GM19455 (cell line): ENCODE measurements around the gene FNDC3B.
A peak's percentile ranks its signal among the peaks of the same experiment; 100 is the strongest.

Experiments
- ATAC-seq: cut with Tn5 transposase; IDR thresholded peaks from one replicate; pipeline ENCODE4 v1.9.1; 2021; ENCODE audit not compliant: unreplicated experiment

FNDC3B gene

GRCh38 chr3:172072543-172072942, 33.2 kb downstream of the FNDC3B start:
- no peak for ATAC-seq

DNA sequence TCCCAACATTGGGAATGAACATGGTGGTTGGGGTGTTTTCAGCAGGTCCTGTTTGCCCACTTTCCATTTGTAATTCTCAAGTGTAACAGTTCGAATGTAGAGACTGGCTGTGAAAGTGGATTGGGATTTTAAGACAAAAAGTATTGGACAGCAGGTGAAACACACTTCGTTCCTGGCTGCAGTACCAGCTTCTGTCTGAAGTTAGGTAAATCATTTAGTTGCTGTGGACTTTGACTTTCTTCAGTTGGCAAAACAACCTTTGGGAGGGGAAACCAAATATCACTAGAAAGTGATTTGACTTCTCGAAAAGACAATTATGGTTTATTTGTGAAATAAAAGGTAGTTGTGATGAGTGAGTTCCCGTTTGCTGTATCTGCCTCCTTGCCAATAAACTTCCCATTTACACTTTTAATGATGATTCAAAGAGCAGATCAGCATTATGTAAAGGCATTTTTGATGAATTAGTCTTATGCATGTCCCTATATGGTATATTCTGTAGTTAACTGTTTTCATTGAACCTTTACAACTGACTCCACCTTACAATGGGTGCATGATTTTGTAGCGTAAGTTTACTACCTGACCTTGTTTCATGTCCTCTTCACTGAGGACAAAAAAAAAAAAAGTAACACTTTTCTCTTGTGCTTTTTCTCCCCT, 34.0 kb downstream of the FNDC3B start:
- no peak for ATAC-seq

DNA sequence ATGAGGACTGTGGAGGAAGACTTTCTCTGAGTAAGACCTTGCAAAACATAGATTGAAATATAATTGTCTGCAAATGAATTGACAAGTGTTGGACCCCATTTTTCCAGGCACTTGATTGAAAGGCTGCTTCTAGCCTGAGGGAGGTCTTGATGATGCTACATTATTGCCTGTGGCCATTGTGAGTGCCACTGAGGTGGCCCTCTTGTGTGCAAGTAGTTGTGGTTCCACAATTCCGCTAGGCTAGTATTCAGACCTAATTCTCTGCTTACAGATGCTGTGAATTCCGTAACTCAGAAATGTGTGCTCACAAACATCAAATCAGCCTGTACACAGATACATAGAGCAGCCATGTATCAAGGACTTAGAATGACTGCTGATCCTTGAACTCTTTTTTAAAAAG, 34.7 kb downstream of the FNDC3B start:
- ATAC-seq: no peak

GRCh38 chr3:172074586-172074985, 35.2 kb downstream of the FNDC3B start:
- ATAC-seq: no peak

DNA sequence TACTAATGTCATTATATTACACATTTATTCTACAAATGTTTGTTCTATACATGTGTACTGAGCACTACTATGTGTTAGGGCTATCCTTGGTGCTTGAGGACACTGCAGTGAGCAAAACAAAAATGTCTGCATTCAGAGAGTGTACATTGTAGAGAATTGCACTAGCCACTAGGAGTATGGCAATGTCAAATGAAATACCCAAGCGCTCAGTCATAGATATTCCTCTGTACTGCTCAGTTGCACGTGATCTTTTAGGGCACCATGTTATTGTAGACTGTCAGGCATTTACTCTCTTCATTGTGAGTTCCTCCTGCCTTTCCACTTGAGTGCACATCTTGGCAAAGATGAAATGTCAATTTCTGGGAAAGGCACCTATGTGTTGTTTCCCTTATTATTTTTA, 36.8 kb downstream of the FNDC3B start:
- no peak for ATAC-seq

DNA sequence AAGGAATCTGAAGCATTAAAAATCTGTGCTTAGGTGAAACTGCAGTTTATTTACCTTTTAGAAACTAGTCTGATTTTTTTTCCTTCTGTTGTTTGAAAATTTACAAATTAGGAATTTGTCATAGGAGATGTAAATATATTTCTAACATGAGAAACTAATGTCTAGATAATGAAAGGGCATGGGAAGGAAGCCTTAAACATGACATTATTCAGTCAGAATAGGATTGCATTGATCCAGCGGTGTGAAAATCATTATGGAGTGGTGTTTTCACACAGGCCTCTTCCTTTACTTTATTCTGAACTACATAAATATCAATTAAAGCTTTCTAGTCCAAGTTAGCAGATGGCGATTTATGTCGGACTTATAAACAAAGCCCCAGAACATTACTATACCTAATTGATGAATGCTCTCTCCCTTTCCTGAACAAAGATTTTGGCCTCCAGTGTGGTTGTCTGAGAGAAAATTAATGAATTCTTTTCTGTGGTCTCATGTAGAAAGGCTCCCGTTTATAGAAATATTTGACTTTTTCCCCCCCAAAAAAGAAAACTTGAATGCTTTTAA, 37.9 kb downstream of the FNDC3B start:
- ATAC-seq: no peak

GRCh38 chr3:172078244-172078643, 38.9 kb downstream of the FNDC3B start:
- no peak for ATAC-seq

- ATAC-seq: no peak
These were observed 39.3 kb downstream of the FNDC3B start for GRCh38 chr3:172078721-172079120.

GRCh38 chr3:172079326-172079976, 40.1 kb downstream of the FNDC3B start:
- ATAC-seq: no peak

DNA sequence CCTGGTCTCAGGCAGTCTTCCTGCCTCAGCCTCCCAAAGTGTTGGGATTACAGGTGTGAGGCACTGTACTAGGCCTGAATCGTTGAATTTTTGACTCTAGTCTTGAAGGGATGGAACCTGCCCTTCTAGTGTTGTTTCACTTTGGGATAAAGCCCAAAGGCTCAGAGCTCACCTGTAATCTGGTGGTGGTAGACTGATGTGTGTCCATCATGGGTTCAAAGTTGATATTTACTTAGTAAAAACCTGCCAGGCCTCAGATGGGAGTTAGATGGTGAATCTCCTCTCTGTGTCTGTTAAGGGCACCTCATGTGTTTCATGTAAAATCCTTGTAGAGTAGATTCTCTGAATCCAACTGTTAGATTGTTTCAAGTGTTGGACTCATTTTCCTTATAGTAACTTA, 41.1 kb downstream of the FNDC3B start:
- no peak for ATAC-seq

- no peak for ATAC-seq
These were observed 42.9 kb downstream of the FNDC3B start for GRCh38 chr3:172082269-172082668.

DNA sequence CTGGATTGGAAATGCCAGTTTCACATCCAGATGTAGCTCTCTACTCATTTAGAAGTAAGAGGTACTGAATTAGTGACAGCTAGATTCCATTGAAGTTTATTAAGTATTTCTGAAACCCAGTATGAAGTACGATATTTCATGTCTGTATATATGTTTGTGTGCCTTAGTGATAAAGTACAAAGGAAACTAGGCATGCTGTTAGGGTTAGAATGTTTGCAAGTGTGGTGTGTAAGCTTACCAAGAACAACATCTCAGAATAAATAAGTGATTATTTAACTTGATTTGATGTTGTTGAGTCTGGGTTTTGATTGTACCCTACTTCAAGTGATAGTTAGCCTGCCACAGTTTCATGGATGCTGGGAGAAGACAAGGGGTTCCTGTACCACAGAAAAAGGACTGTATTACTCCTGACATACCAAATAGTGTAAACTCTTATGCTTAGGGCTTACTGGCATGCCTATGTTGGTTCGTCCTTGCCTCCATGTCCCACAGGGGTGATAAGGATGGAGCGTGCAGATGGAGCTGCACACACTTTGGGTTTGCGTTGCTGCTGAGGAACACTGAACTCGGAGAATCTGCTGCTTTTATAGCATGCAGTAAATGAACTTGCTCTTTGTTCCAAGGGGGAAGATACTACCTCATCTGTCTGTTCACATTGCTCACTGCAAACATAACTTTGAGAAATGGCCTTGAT, 43.6 kb downstream of the FNDC3B start:
- no peak for ATAC-seq

DNA sequence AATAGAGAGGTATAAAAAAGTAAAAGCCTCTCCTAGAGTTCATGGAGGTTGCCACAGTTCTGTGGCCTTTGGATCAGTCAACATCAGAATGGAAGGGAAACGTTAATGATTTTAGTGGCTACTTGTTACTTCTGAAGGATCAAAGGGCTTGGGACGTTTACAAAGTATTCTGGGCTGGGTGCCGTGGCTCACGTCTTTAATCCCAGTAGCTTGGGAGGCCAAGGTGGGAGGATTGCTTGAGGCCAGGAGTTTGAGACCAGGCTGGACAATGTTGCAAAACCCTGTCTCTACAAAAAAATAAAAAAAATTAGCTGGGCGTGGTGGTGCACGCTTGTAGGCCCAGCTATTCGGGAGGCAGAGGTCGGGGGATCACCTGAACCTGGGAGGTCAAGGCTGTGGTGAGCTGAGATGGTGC, 44.6 kb downstream of the FNDC3B start:
- ATAC-seq: no peak

GRCh38 chr3:172084871-172085556, 45.6 kb downstream of the FNDC3B start:
- no peak for ATAC-seq

DNA sequence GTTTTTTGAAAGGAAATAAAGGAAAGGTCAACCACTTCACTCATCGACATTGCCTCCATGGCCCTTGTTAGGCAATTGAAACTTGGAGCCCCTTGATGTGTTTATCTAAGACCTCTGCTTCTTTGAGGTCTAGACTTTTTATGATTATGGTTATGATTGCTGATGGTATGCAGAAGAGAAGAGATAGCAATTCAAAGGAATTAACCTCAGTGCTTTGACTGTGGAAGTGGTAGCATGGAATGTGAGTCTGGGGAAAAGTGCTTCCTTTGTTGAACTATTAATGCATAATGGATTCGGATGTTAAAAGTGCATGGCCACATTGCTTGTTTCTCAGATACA, 46.1 kb downstream of the FNDC3B start:
- ATAC-seq: no peak

DNA sequence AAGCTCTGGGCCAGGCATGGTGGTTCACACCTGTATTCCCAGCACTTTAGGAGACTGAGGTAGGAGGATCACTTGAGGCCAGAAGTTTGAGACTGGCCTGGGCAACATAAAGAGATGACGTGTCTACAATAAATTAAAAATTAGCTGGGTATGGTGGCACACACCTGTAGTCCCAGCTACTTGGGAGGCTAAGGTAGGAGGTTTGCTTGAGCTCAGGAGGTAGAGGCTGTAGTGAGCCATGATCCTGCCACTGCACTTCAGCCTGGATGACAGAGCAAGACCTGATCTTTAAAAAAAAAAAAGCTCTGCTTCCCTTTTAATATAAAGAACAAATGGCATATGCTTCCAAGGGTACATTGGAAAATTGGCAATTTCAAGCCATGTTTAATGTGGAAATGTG, 46.7 kb downstream of the FNDC3B start:
- no peak for ATAC-seq

GRCh38 chr3:172087198-172087597, 47.8 kb downstream of the FNDC3B start:
- no peak for ATAC-seq

- peak; percentile 88 for ATAC-seq
These were observed 48.5 kb downstream of the FNDC3B start for GRCh38 chr3:172087602-172088580.

DNA sequence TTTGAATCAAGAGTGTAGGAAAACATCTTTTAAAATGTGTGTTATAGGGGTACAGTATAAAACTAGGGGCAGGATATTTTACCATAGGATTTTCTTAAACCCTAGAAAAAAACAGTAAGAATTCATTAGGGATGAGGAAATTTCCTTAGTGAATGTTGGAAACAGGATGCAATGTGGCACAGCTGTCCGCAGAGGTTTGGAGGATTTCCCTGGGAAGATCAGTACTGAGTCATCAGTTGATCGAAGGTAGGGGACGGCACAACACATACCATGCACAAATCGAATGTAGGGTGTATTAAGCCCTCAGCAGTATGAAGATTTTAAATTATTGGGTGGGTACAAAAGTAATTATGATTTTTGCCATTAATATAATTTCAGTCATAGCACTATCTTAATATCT, 49.9 kb downstream of the FNDC3B start:
- no peak for ATAC-seq

- ATAC-seq: no peak
These were observed 50.7 kb downstream of the FNDC3B start for GRCh38 chr3:172090035-172090434.
